Sigmoid colon (tissue), 7 donors: ENCODE measurements around the gene PLEKHG5. TPM values are rescaled to one million over a fixed set of nuclear protein-coding genes. Genes with fewer than 3 reads are reported as not detected.

Experiments
- DNase-seq: peaks from one replicate; pipeline ENCODE4 v3.0.0-alpha.2; 2019
- H3K27ac ChIP-seq, 4 donors: fragments of 200-600 bp; sonication (generic); one replicate each; pipeline ENCODE4 v1.5.1; 2016 to 2019; ENCODE audit warnings: mild to moderate bottlenecking in 1 of 4
- H3K27me3 ChIP-seq, 3 donors: fragments of 200-600 bp; sonication (generic); one replicate each; pipeline ENCODE4 v1.5.1; 2019; ENCODE audit warnings: mild to moderate bottlenecking in 1 of 3
- H3K36me3 ChIP-seq, 4 donors: fragments of 200-600 bp; sonication (generic); one replicate each; pipeline ENCODE4 v1.5.1; 2016 to 2019
- H3K4me1 ChIP-seq, 4 donors: fragments of 200-600 bp; sonication (generic); one replicate each; pipeline ENCODE4 v1.5.1; 2017 to 2019
- H3K4me3 ChIP-seq, 4 donors: fragments of 200-600 bp; sonication (generic); one replicate each; pipeline ENCODE4 v1.5.1; 2017 to 2019; ENCODE audit warnings: mild to moderate bottlenecking in 2 of 4, moderate library complexity in 1 of 4
- H3K9me3 ChIP-seq, 4 donors: fragments of 200-600 bp in 3 of 4; sonication (generic) in 3 of 4; one replicate each; pipeline versions ENCODE4 v1.5.1 to v1.6.1; 2013 to 2019
- CTCF ChIP-seq, 4 experiments: fragments of 450-650 bp in 3 of 4; fragments of 200-600 bp in 1 of 4; IDR thresholded peaks; one replicate each; pipeline ENCODE4 v1.5.1; 2016 to 2019; ENCODE audit warnings: antibody characterized with exemption in 4 of 4, mild to moderate bottlenecking in 3 of 4, moderate library complexity in 2 of 4
- EP300 ChIP-seq, 4 donors: sonication (generic); formaldehyde crosslinking; IDR thresholded peaks; one replicate each; pipeline ENCODE4 v1.6.1; 2017; ENCODE audit warnings: antibody characterized with exemption in 4 of 4
- POLR2A ChIP-seq, 2 donors: fragments of 450-650 bp; IDR thresholded peaks; one replicate each; pipeline ENCODE4 v1.6.1; 2016; ENCODE audit warnings: antibody characterized with exemption in 2 of 2, mild to moderate bottlenecking in 2 of 2, moderate library complexity in 2 of 2
- POLR2AphosphoS5 ChIP-seq, 4 donors: sonication (generic); formaldehyde crosslinking; IDR thresholded peaks; one replicate each; pipeline ENCODE4 v1.6.1; 2017; ENCODE audit warnings: antibody characterized with exemption in 4 of 4
- WGBS, 2 donors: extraction: QIAGEN DNeasy Blood & Tissue Kit; methylation state at CpG; one replicate each; pipeline ENCODE4 v1.1.7; 2013; 5-methylcytosine and 5-hydroxymethylcytosine counted together
- intact Hi-C: fragments of 100-400 bp; cut with DNase I; formaldehyde crosslinking; loops from one replicate; pipeline ENCODE4 v1.15.1; 2023
- polyA plus RNA-seq, 3 donors: library from polyadenylated mRNA; stranded (reverse); fragments of 200-250 nt; gene quantifications; one replicate each; pipeline ENCODE4 v1.2.3, GENCODE V29; 2013
- total RNA-seq, 4 donors: library from RNA; depleted of rRNA; stranded (reverse); fragments of >200 nt; gene quantifications; one replicate each; pipeline ENCODE4 v1.1.0, GENCODE V29; 2016
- donor health status: healthy with polysubstance abuse.
- donor health status: Bipolar disorder and iron deficiency.
- donor health status: healthy.

Gene PLEKHG5
- total and polyA plus RNA-seq, 7 donors: 2.5 to 18.8 (median 5.4) TPM

GRCh38 chr1:6467224-6467623, 24.2 kb downstream of the PLEKHG5 start:
- no peaks in the 10 kb centered on the region for H3K9me3 ChIP-seq
- no peak overlapping the region for H3K4me3 ChIP-seq
- peaks cover 12 to 39% (median 29%) of the 10 kb centered on the region in 3 donors for H3K27me3 ChIP-seq
- TF ChIP-seq CTCF (IDR thresholded peaks at IDR 0.05) (no peak), POLR2AphosphoS5 (IDR thresholded peaks at IDR 0.05) (no peak), EP300 (IDR thresholded peaks at IDR 0.05) (no peak)
- no peaks in the 10 kb centered on the region for H3K4me1 ChIP-seq
- 95 to 96% methylated on average over 12 of the region's 12 CpGs for WGBS, 2 donors
- DNase-seq: no peak
- H3K27ac ChIP-seq: no peak overlapping the region
- H3K36me3 ChIP-seq: peaks cover 0 to 20% (median 0%) of the 10 kb centered on the region in 4 donors
- intact Hi-C loops: no loop called here

- H3K9me3 ChIP-seq: no peaks in the 10 kb centered on the region
- TF ChIP-seq EP300 (IDR thresholded peaks at IDR 0.05): no peak
- H3K27ac ChIP-seq: no peak overlapping the region
- WGBS, 2 donors: 91 to 92% methylated on average over 5 of the region's 5 CpGs
- intact Hi-C loops: no loop called here
- H3K4me1 ChIP-seq: no peaks in the 10 kb centered on the region
- H3K27me3 ChIP-seq: peaks cover 12 to 43% (median 33%) of the 10 kb centered on the region in 3 donors
- DNase-seq: no peak
- H3K36me3 ChIP-seq: peaks cover 0 to 19% (median 0%) of the 10 kb centered on the region in 4 donors
- H3K4me3 ChIP-seq: no peak overlapping the region
Measured at GRCh38 chr1:6466751-6467150, 24.7 kb downstream of the PLEKHG5 start.

GRCh38 chr1:6466023-6466422, 25.4 kb downstream of the PLEKHG5 start, which contains the start of gene TNFRSF25:
TSS of gene TNFRSF25 (minus strand) at chr1:6466173. CDS start at chr1:6466107, 66 bp downstream.
- Histone ChIP-seq H3K4me1 (no peaks in the 10 kb centered on the region), H3K4me3 (peak within 1 kb of the TSS in 1 of 4 donors; percentile 13), H3K27me3 (peaks cover 12 to 51% (median 40%) of the 10 kb centered on the region in 3 donors), H3K27ac (no peak within 1 kb of the TSS), H3K36me3 (peaks cover 0 to 19% (median 0%) of the 10 kb centered on the region in 4 donors), H3K9me3 (no peaks in the 10 kb centered on the region)
- DNase-seq: no peak
- intact Hi-C loops: no loop called here
- WGBS, 2 donors: 17 to 55% methylated on average over 43 of the region's 43 CpGs
- TF ChIP-seq POLR2A (IDR thresholded peaks at IDR 0.05) (no peak), EP300 (IDR thresholded peaks at IDR 0.05) (no peak), CTCF (IDR thresholded peaks at IDR 0.05) (no peak), POLR2AphosphoS5 (IDR thresholded peaks at IDR 0.05) (no peak)

GRCh38 chr1:6465461-6466005, 25.9 kb downstream of the PLEKHG5 start:
- 26 to 67% methylated on average over 21 of the region's 21 CpGs for WGBS, 2 donors
- H3K9me3 ChIP-seq: no peaks in the 10 kb centered on the region
- no peak for DNase-seq
- peak overlapping the region in 1 of 4 donors; percentile 13 for H3K4me3 ChIP-seq
- no peak overlapping the region for H3K27ac ChIP-seq
- peaks cover 14 to 56% (median 42%) of the 10 kb centered on the region in 3 donors for H3K27me3 ChIP-seq
- no peak for TF ChIP-seq POLR2AphosphoS5 (IDR thresholded peaks at IDR 0.05)
- no peak for TF ChIP-seq CTCF (IDR thresholded peaks at IDR 0.05)
- TF ChIP-seq EP300 (IDR thresholded peaks at IDR 0.05): no peak
- no peak for TF ChIP-seq POLR2A (IDR thresholded peaks at IDR 0.05)
- intact Hi-C loops: no loop called here
- peaks cover 0 to under 1% (median 0%) of the 10 kb centered on the region in 4 donors for H3K4me1 ChIP-seq
- peaks cover 0 to 18% (median 0%) of the 10 kb centered on the region in 4 donors for H3K36me3 ChIP-seq

GRCh38 chr1:6464915-6465314, 26.6 kb downstream of the PLEKHG5 start:
- Histone ChIP-seq H3K27me3 (peaks cover 18 to 62% (median 42%) of the 10 kb centered on the region in 3 donors), H3K4me3 (no peak overlapping the region), H3K9me3 (no peaks in the 10 kb centered on the region), H3K36me3 (peaks cover 0 to 12% (median 0%) of the 10 kb centered on the region in 4 donors), H3K27ac (no peak overlapping the region), H3K4me1 (peaks cover 0 to 7% (median 0%) of the 10 kb centered on the region in 4 donors)
- intact Hi-C loops: no loop called here
- no peak for DNase-seq
- TF ChIP-seq CTCF (IDR thresholded peaks at IDR 0.05): no peak
- no peak for TF ChIP-seq POLR2A (IDR thresholded peaks at IDR 0.05)
- no peak for TF ChIP-seq POLR2AphosphoS5 (IDR thresholded peaks at IDR 0.05)
- TF ChIP-seq EP300 (IDR thresholded peaks at IDR 0.05): no peak
- WGBS, 2 donors: 69 to 73% methylated on average over 5 of the region's 5 CpGs
